ENCODE measurements around the gene TRAPPC13. TPM values are rescaled to one million over a fixed set of nuclear protein-coding genes. Genes with fewer than 3 reads are reported as not detected.
"Not testable (repeated sequence)": the region's sequence is repeated elsewhere in the genome, so short reads cannot be mapped to it uniquely, and the experiment has no call there.

TRAPPC13 gene
- total RNA-seq, 1 donor from 2014 or later: 53.1 TPM

- TF ChIP-seq EZH2phosphoT487 (IDR thresholded peaks at IDR 0.05) (no peak), CTCF (IDR thresholded peaks at IDR 0.05) (no peak), EZH2 (IDR thresholded peaks at IDR 0.05) (no peak)
- H3K9ac ChIP-seq: no peak overlapping the region
- no peaks in the 10 kb centered on the region for H4K20me1 ChIP-seq (ENCODE audit: low read depth)
- no peak overlapping the region for H3K4me3 ChIP-seq
- DNase-seq (ENCODE audit: low spot score): no peak
- no peaks in the 10 kb centered on the region for H3K4me1 ChIP-seq
- H3K36me3 ChIP-seq: no peaks in the 10 kb centered on the region
- H3K9me3 ChIP-seq (ENCODE audit: low read depth): no peaks in the 10 kb centered on the region
- H2AFZ ChIP-seq (replicated peaks): no peak overlapping the region
- no peaks in the 10 kb centered on the region for H3K79me2 ChIP-seq (ENCODE audit: low read depth)
- Mint-ChIP-seq H3K9me3 (no peaks in the 10 kb centered on the region), H3K36me3 (peaks cover 9% of the 10 kb centered on the region), H3K27ac (no peak overlapping the region), H3K27me3 (ENCODE audit: insufficient read depth, low read depth) (no peaks in the 10 kb centered on the region), H3K4me1 (no peaks in the 10 kb centered on the region), H3K4me3 (no peak overlapping the region)
- no peaks in the 10 kb centered on the region for H3F3A ChIP-seq (ENCODE audit: low read depth)
- H3K27me3 ChIP-seq: no peaks in the 10 kb centered on the region
- no peak overlapping the region for H3K27ac ChIP-seq
- H3K4me2 ChIP-seq: no peak overlapping the region
Measured at GRCh38 chr5:65674749-65675148, 49.9 kb downstream of the TRAPPC13 start.

- H3K79me2 ChIP-seq (ENCODE audit: low read depth); H3K36me3 ChIP-seq; H3K27ac Mint-ChIP-seq; H3K4me2 ChIP-seq; H3K9me3 ChIP-seq (ENCODE audit: low read depth); H3K4me3 Mint-ChIP-seq; H3K27me3 Mint-ChIP-seq (ENCODE audit: insufficient read depth, low read depth); H2AFZ ChIP-seq (replicated peaks); H3K4me1 ChIP-seq; H4K20me1 ChIP-seq (ENCODE audit: low read depth); H3K27me3 ChIP-seq; H3K4me3 ChIP-seq; H3K27ac ChIP-seq; H3K9ac ChIP-seq; H3K9me3 Mint-ChIP-seq; H3K4me1 Mint-ChIP-seq; DNase-seq (ENCODE audit: low spot score); H3F3A ChIP-seq (ENCODE audit: low read depth): not testable (repeated sequence)
- H3K36me3 Mint-ChIP-seq: peaks cover 11% of the 10 kb centered on the region
Measured at GRCh38 chr5:65676056-65676455, 51.2 kb downstream of the TRAPPC13 start.

GRCh38 chr5:65682148-65682547, 57.3 kb downstream of the TRAPPC13 start:
- Histone ChIP-seq H4K20me1 (ENCODE audit: low read depth) (no peaks in the 10 kb centered on the region), H2AFZ (replicated peaks) (no peak overlapping the region), H3F3A (ENCODE audit: low read depth) (no peaks in the 10 kb centered on the region), H3K27me3 (no peaks in the 10 kb centered on the region), H3K9me3 (ENCODE audit: low read depth) (no peaks in the 10 kb centered on the region), H3K4me1 (no peaks in the 10 kb centered on the region), H3K79me2 (ENCODE audit: low read depth) (no peaks in the 10 kb centered on the region), H3K36me3 (no peaks in the 10 kb centered on the region), H3K4me3 (no peak overlapping the region), H3K4me2 (no peak overlapping the region), H3K9ac (no peak overlapping the region), H3K27ac (no peak overlapping the region)
- no peak overlapping the region for H3K27ac Mint-ChIP-seq
- H3K4me3 Mint-ChIP-seq: no peak overlapping the region
- peaks cover 19% of the 10 kb centered on the region for H3K36me3 Mint-ChIP-seq
- H3K27me3 Mint-ChIP-seq (ENCODE audit: insufficient read depth, low read depth): peaks cover 4% of the 10 kb centered on the region
- no peaks in the 10 kb centered on the region for H3K9me3 Mint-ChIP-seq
- DNase-seq (ENCODE audit: low spot score): no peak
- H3K4me1 Mint-ChIP-seq: no peaks in the 10 kb centered on the region
- TF ChIP-seq EZH2 (IDR thresholded peaks at IDR 0.05) (no peak), CTCF (IDR thresholded peaks at IDR 0.05) (no peak), EZH2phosphoT487 (IDR thresholded peaks at IDR 0.05) (no peak)

GRCh38 chr5:65693121-65693520, 68.3 kb downstream of the TRAPPC13 start:
- Histone ChIP-seq H3K27me3 (no peaks in the 10 kb centered on the region), H3K4me1 (peaks cover 9% of the 10 kb centered on the region), H3K4me2 (no peak overlapping the region), H3K4me3 (no peak overlapping the region), H3F3A (ENCODE audit: low read depth) (no peaks in the 10 kb centered on the region), H4K20me1 (ENCODE audit: low read depth) (no peaks in the 10 kb centered on the region), H3K36me3 (no peaks in the 10 kb centered on the region), H2AFZ (replicated peaks) (no peak overlapping the region), H3K27ac (no peak overlapping the region), H3K9me3 (ENCODE audit: low read depth) (no peaks in the 10 kb centered on the region), H3K9ac (no peak overlapping the region), H3K79me2 (ENCODE audit: low read depth) (no peaks in the 10 kb centered on the region)
- Mint-ChIP-seq H3K27me3 (ENCODE audit: insufficient read depth, low read depth) (no peaks in the 10 kb centered on the region), H3K36me3 (peaks cover 8% of the 10 kb centered on the region), H3K27ac (no peak overlapping the region), H3K9me3 (no peaks in the 10 kb centered on the region), H3K4me3 (no peak overlapping the region), H3K4me1 (no peaks in the 10 kb centered on the region)
- no peak for DNase-seq (ENCODE audit: low spot score)
- TF ChIP-seq EZH2 (IDR thresholded peaks at IDR 0.05): no peak
- no peak for TF ChIP-seq CTCF (IDR thresholded peaks at IDR 0.05)
- no peak for TF ChIP-seq EZH2phosphoT487 (IDR thresholded peaks at IDR 0.05)

Data from neural progenitor cell (in vitro differentiated cells).